Skin epidermis (tissue), 12 donors: ENCODE results near the gene MYO3B.

ENCODE experiments used
- H3K27ac ChIP-seq, 21 experiments: fragments of 200-600 bp; sonication (generic) in 11 of 21; one replicate each; pipeline ENCODE4 v1.5.0; 2020; ENCODE audit warnings: mild to moderate bottlenecking in 3 of 21, inconsistent platforms in 2 of 21, moderate library complexity in 2 of 21
- H3K4me3 ChIP-seq, 7 experiments: fragments of 200-600 bp; sonication (generic) in 2 of 7; one replicate each; pipeline ENCODE4 v1.5.0; 2020; ENCODE audit warnings: inconsistent platforms in 2 of 7, mild to moderate bottlenecking in 2 of 7, moderate library complexity in 1 of 7

Gene MYO3B

GRCh38 chr2:170177950-170178781, at the start of gene MYO3B:
MYO3B (plus strand) TSS chr2:170178147; CDS start chr2:170178288, 141 bp downstream.
- Histone ChIP-seq H3K27ac (peak within 1 kb of the TSS in 1 of 21 experiments; percentile 17), H3K4me3 (no peak within 1 kb of the TSS)

GRCh38 chr2:170139276-170139967, 38.5 kb upstream of the MYO3B start:
- no peak overlapping the region for H3K4me3 ChIP-seq
- H3K27ac ChIP-seq: no peak overlapping the region

- Histone ChIP-seq H3K4me3 (no peak overlapping the region), H3K27ac (no peak overlapping the region)
Measured at GRCh38 chr2:170140561-170140960, 37.4 kb upstream of the MYO3B start.

GRCh38 chr2:170141865-170142264, 36.1 kb upstream of the MYO3B start:
- H3K27ac ChIP-seq: no peak overlapping the region
- no peak overlapping the region for H3K4me3 ChIP-seq

GRCh38 chr2:170142502-170142901, 35.4 kb upstream of the MYO3B start:
- Histone ChIP-seq H3K4me3 (no peak overlapping the region), H3K27ac (no peak overlapping the region)

- Histone ChIP-seq H3K27ac (no peak overlapping the region), H3K4me3 (no peak overlapping the region)
Measured at GRCh38 chr2:170143045-170143717, 34.8 kb upstream of the MYO3B start.

- H3K27ac ChIP-seq: no peak overlapping the region
- no peak overlapping the region for H3K4me3 ChIP-seq
Measured at GRCh38 chr2:170144761-170145160, 33.2 kb upstream of the MYO3B start.

GRCh38 chr2:170145191-170145590, 32.8 kb upstream of the MYO3B start:
- Histone ChIP-seq H3K27ac (no peak overlapping the region), H3K4me3 (no peak overlapping the region)

GRCh38 chr2:170145675-170146432, 32.1 kb upstream of the MYO3B start:
- no peak overlapping the region for H3K27ac ChIP-seq
- no peak overlapping the region for H3K4me3 ChIP-seq

- no peak overlapping the region for H3K27ac ChIP-seq
- no peak overlapping the region for H3K4me3 ChIP-seq
Measured at GRCh38 chr2:170146784-170147183, 31.2 kb upstream of the MYO3B start.

GRCh38 chr2:170147576-170147975, 30.4 kb upstream of the MYO3B start:
- Histone ChIP-seq H3K27ac (no peak overlapping the region), H3K4me3 (no peak overlapping the region)

GRCh38 chr2:170148161-170148560, 29.8 kb upstream of the MYO3B start:
- H3K4me3 ChIP-seq: no peak overlapping the region
- no peak overlapping the region for H3K27ac ChIP-seq

- Histone ChIP-seq H3K27ac (no peak overlapping the region), H3K4me3 (no peak overlapping the region)
Measured at GRCh38 chr2:170152421-170152820, 25.5 kb upstream of the MYO3B start.

GRCh38 chr2:170155022-170155722, 22.8 kb upstream of the MYO3B start:
- Histone ChIP-seq H3K27ac (no peak overlapping the region), H3K4me3 (no peak overlapping the region)

- H3K27ac ChIP-seq: no peak overlapping the region
Measured at GRCh38 chr2:170155723-170156253, 22.2 kb upstream of the MYO3B start.

GRCh38 chr2:170156592-170156991, 21.4 kb upstream of the MYO3B start:
- H3K27ac ChIP-seq: no peak overlapping the region
- H3K4me3 ChIP-seq: no peak overlapping the region

More at GRCh38 chr2:170155723-170156253, 22.2 kb upstream of the MYO3B start:
- H3K4me3 ChIP-seq: no peak overlapping the region

GRCh38 chr2:170157025-170157684, 20.8 kb upstream of the MYO3B start:
- H3K27ac ChIP-seq: no peak overlapping the region
- no peak overlapping the region for H3K4me3 ChIP-seq

- no peak overlapping the region for H3K4me3 ChIP-seq
- no peak overlapping the region for H3K27ac ChIP-seq
Measured at GRCh38 chr2:170159060-170159459, 18.9 kb upstream of the MYO3B start.
